ENCODE measurements around the gene DNAJC24. TPM values are rescaled to one million over a fixed set of nuclear protein-coding genes. Genes with fewer than 3 reads are reported as not detected.

DNAJC24 gene
- polyA plus RNA-seq, 3 donors: 17.7 to 26.6 (median 24.9) TPM

DNA sequence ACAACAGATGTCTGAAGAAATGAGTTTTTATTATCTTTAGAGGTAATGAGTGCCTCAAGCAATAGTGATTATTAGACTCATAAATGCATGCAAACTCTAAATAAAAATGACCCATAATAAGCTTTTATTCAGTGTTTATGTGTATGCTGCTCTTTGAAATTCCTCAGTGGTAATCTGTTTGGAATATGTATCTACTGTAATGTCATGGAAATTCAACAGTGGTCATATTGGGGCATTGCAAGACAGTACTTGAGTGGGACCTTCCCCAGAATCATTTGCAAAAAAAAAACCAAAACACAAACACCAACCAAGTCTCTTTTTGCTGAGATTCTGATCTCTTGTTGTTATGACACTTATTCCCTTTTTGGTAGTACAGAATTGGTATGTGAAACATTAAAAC, 35.0 kb downstream of the DNAJC24 start:
- DNase-seq: no peak

DNA sequence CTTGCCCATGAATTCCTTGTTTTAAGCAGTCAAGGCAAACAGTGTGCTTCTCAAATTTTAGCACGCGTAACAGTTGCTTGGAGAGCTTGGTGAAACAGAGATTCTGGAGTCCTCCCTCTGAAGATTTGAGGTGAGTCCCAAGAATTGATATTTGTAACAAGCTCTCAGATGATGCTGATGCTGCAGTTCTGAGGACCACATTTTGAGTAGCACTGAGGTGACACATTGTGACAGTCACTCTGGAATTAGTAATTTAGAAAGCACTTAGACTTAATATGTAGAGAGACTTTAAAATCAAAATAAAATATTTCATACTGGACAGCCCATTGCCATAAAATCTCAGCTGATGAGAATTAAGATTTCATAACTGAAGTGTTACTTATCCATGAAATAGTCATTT, 38.5 kb downstream of the DNAJC24 start:
- DNase-seq: no peak

DNA sequence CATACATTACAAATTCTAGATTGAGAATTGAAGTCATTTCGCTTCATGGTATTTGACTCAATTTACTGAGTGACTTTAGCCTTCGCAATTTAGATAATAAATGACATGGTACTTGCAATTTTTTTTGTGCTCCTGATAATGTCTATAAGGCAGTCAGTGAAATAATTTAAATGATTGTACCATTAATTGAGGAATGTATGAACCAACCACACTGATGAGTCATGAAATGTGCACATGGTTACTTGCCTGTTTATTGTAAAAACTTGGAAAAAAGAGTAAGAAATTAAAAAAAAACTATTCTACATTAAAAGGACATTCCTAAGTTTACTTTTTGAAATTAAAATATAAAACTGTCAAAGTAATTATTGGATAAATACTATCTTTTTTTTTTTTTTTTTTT, 43.3 kb downstream of the DNAJC24 start:
- no peak for DNase-seq

DNA sequence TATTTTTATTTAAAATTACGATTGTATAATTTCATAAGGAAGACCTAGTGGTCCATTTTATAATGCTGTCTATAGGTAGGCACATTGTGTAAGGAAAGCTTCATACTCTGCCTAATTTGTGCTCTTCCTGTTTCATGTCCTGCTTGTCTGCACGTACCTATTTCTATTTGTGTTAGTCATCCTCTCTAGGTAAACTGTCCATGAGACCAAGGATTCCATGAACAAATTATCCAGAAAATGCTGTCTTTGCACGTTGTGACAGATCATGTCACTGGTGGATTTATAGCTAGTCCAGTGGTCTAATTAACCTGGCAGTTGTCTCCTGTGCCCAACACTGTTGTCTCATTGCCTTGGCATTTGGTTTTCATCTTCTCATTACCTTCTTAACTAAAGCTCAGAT, 44.7 kb downstream of the DNAJC24 start:
- no peak for DNase-seq

DNA sequence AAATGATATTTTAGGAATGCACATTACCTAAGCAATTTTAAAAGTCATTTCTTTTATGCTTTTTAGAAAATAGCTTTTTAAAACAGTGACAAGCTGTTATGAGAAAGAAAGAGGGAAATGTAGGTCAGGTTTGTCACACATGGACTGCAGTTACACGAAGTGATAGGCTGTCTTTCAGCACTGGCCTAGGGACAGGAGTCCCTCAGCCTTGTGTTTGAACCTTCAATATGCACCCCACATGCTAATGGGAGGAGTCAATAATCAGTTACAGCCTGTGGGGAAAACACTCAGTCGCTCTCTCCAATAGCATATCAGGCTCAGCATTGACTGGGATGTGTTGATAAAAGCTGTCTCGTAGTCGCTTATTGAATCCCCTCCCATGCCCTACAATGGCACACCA, 45.8 kb downstream of the DNAJC24 start:
- no peak for DNase-seq

DNA sequence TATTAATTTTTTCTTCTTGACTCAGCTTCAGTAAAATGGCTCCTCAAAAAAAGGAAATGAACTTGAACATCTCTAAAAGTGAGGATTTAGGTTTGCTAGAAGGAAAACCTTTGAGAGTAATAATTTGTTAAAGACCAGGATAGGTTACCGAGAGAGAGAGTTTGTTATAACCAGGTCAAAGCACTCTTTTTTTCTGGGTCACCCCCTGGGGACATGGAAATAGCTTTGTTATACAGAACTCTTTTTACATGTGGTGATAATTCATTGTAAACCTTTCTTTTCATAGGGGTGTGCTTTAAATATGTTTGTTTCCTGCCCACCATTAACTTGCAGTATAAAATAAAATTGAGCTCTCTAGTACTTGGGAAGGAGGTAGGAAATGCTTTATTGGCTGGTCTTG, 47.7 kb downstream of the DNAJC24 start:
- no peak for DNase-seq

DNA sequence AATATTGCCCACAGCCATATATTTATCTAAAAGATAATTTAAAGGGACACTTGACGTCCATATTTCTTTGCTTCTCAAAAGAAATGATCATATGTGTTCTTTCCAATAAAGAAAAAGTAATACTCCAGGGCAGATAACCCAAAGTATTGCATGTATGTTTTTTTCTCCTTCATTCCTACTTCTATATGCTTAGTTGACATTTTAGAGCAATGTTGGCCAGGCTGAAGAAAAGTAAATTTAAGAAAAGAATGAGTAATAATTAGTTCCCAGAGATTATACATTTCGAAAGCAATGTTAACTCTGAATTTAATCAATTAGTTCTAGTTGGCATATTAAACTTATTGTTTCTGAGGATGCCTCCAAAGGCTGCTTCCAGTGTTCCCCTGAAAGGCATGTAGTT, 48.2 kb downstream of the DNAJC24 start:
- DNase-seq: no peak

DNA sequence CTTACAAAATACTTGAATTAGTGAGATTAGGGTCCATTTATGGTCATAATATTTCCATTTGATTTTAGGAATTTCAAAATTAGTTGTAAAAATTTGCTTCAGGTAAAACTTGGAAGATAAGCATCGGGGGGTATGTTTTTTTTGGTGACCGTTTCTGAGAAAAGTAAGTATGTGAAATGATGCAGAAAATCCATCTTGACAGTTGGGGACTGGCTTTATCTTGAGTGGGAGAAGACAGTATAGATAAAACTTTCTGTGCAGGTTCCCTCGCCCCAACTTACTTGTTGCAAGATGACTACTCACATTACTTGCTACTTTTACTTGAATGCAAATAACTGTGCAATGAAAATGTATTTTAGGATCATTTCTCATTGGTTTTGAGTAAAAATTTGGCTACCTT, 49.5 kb downstream of the DNAJC24 start:
- no peak for DNase-seq

DNA sequence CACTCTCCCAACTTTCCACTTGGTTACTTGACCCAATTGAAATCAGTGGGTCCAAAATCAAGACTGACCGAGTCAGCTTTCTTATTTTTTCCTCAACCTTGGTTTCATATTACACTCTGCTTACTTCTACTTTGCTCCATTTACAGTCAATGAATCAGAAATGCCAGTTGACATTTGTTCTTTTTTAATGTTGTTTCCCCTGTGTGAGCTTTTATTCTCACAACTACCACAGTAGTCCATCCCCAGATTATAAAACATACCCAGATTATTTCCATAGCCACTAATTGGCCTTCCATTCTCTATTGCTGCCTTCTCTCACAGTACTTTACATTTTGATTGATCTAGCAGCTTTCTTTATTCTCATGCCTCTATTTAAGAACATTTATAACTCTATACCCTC, 50.0 kb downstream of the DNAJC24 start:
- no peak for DNase-seq

DNA sequence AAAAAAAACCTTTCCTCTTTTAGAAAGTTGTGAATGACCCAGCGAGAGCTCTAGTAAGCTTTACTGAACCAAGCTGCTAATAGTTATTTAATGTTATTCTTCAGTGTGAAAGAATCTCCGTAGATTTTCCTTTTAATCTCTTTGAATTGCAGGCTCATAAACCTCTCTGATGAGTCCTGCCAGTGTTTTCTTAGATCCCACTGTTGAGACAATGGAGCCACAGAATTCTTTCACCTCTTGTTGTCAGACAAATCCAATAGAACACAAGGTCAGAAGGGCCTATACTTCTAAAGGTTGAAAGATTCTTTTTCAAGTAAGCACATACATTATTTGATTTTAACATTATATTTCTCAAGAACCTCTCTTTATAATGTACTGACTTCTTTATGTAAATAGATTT, 52.2 kb downstream of the DNAJC24 start:
- DNase-seq: no peak

DNA sequence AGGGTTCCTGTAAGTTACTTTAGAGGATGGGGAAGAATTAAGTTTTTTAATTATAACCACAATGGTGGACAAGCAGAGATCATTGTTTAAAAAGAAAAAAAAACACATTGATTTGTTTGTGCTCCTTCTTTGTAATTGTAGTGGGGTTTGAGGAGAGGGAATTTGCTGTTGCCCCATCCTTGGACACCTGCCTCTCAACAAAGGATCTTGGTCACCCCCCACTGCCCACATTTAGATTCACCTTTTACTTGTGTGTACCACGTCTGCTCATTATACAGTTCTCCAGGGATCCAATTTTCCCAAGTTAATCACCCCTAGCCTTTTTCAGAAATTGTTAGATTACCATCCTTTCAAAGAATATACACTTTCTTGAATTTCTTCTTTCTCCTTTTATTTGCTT, 53.0 kb downstream of the DNAJC24 start:
- DNase-seq: no peak

DNA sequence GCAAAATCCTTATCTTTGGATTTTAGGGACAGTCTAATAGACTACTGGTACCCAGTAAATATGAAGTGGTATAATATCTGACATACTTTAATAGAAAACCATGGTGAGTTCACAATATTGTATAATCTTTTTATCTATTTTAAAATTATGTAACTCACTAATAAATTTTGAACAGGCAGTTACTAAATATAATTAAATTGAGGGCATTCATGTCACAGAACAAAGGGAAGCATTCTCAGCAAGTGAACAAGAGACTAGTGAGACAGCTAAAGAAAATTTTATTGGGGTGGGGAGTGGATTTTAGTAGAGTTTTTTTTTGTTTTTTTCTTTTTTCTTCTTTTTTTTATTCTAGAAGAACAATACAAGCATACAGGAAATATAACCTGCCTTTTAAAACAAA, 55.0 kb downstream of the DNAJC24 start:
- DNase-seq: no peak

DNA sequence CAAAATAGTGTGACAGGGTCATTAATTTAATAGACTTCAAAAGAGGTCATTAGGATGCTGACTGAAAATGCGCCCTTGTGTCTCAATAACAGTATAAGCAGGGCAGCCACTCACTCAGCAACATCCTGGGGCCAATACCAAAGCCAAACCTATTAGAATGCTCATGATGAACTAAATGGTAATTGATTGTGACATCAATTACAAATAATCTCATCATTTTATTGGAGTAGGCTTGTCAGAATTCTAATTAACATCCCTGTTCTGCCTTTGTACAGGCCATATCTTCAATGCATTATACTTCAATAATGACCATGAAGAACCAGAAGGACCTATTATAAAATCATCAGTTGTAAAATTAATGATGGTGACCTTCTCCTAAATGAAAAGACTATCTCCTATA, 64.2 kb downstream of the DNAJC24 start:
- no peak for DNase-seq

DNA sequence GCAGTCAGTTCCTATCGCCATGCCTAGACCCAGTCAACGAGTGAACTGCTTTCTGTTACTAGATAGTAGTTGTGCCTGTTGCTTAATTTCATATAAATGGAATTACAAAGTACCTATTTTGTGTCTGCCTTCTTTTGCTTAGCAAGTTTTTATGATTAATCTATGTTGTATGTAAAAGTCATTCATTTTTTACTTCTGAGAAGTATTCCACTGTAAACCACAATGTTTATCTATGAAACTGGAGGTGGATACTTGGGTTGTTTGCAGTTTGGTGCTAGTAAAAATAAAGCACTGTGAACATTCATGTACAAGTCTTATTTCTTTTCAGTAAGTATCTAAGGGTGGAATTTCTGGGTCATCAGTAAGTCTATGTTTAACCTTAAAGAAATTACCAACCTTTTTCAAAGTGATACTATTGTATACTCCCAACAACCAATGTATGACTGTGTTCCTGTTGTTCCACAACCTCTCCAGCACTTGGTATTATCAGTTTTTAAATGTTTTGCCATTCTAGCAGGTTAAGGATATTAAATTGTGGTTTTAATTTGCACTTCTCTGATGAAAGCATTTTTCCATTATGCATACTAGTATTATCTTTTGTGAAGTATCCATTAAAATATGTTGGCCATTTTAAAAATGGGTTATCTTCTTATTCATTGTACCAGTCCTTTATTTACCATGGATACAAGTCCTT, 68.2 kb downstream of the DNAJC24 start:
- no peak for DNase-seq

DNA sequence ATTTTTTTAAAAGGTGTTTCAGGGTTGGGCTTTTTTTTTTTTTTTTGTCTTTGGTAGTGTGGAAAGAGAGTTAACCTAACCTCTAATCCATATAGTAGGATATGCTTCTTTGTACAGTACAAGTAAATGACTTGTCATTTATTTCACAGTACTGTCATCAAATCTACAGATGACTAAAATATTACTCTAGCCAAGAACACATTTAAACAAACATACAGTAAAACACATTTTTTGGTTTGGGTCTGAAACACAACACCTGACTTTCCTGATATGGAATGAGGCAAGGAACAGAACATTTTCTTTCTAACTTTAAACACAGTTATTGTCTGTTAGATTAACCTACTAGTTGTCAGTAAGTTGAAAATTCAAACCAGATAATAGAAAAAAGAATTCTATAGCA, 71.6 kb downstream of the DNAJC24 start:
- no peak for DNase-seq

DNA sequence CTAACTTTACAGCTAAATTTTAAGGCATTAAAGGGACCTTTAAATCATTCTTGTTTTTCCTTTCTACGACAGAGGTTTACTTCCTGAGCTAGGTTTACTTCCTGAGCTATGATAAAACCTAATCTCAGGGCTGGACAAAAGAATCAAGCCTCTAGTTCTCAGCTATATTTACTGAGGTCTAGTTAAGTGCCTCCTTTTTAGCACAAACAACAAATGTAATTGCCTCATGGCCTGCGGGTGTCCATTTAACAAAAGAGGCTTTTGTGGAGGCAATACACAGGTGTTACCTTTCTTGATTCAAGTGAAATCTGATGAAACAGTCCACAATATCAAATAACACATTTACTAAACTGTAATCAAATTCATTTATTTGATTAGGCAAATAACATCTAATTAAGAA, 72.4 kb downstream of the DNAJC24 start:
- no peak for DNase-seq

DNA sequence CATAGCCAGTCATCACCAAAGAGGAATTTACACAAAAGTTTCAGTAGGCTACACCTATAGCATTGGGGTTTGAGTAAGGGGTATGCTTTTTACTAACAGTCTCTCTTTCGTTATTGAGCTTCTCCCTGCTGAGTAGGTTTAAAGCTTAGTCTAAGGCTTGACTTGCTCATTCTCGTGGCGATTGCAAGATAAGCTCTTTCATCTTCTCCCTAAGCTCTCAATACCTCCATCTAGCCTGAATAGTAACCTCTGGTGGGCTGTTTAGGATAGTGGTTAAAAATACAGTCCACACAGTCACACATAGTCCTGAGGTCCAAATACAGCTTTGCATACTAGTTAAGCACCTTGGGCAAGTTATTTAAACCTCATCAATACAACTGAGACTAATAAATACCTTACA, 74.1 kb downstream of the DNAJC24 start:
- DNase-seq: no peak

DNA sequence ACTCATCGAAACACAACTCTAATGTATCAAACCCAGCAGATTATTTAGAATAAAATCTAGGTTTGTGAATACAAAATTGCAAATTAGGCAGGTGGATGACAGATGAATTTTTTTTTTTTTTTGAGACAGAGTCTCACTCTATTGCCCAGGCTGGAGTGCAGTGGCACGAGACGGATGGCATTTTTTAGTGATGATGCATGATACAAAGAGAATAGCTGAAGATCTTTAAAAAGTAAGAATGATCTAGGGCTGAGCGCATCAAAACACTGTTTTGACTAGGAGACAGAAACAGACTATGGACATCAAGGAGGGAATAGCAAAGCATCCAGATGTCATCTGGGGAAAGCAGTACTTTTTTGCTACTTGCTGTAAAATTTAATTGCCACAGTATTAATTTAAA, 76.0 kb downstream of the DNAJC24 start:
- DNase-seq: no peak

DNA sequence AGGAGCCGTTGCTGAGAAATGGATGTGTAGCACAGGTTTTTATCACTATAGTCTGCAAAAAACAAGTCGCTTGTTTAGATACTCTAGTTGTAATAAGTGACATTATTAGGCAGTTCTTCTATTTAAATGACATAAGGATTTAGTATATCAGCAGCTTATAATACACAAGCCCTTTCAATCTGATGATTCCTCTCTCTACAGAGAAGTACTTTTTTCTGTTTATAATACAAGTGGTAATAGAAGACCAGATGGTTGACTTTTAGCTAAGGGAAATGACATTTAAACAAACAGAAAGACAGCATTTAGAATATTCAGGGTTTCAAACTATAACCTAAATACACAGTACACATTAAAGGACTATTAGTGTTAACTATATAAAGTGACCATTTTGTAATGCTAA, 79.4 kb downstream of the DNAJC24 start:
- DNase-seq: no peak

DNA sequence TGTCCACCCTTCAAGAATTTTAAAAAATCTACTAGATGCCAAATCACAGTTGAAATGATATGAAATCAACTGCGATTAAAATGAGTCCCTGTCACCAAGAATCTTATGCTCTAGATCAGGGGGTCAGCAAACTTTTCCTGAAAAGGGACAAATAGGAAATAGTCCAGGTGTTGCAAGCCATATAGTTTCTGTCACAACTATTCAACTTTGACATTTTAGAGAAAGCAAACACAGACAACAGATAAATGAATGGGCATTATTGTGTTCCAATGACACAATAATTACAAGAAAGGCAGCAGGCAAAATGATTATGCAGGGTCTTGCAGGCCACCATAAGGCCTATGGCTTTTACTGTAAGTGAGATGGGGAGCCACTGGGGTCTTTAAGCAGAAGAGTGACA, 81.2 kb downstream of the DNAJC24 start:
- DNase-seq: no peak

DNA sequence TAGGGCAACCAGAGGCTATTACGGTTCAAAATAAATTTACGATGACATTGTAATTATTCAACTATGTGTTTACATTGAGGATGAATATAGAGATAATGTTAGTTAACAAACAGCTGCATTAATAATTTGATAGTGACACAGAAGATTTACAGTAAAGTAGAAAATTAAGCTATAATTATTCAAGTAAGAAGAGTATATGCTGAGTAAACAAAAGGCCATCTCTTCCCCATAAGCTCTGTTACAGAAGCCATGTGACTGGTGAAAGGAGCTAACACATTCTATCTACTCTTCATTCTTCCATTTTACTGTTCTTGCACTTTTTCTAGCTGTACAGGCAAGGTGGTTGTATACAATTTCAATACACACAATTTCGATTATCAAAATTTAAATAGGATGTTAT, 85.5 kb downstream of the DNAJC24 start:
- no peak for DNase-seq

DNA sequence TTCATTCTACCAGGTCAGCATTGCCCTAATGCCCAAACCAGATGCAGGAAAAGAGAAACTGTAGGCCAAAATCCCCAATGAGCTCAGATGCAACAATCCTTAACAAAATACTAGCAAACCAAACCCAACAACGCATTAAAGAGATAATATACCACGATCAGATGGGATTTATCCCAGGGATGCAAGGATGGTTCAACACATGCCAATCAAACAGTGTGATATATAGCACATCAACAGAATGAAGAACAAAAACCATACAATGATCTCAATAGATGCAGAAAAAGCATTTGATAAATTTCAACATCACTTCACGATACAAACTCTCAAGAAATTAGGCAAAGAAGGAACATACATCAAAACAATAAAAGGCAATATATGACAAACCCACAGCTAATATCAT, 94.8 kb downstream of the DNAJC24 start:
- no peak for DNase-seq

DNA sequence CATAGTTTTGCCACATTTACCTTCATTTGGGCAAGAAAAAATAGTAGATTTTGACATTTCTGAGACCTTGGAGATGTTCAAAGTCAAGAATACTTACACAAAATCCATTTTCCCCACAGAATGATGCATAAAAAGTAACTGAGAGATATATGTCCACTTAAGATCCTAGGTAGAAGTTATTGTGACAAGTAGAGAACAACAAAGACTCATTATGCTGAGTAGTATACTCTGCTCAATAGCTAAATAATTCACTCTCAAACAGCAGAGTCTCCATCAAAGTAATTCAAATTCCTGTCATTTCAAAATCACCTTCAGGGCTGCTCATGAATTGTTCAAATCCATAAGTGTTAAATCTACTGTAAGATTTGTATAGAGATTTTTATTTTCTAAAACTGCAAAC, 104.4 kb downstream of the DNAJC24 start:
- no peak for DNase-seq

DNA sequence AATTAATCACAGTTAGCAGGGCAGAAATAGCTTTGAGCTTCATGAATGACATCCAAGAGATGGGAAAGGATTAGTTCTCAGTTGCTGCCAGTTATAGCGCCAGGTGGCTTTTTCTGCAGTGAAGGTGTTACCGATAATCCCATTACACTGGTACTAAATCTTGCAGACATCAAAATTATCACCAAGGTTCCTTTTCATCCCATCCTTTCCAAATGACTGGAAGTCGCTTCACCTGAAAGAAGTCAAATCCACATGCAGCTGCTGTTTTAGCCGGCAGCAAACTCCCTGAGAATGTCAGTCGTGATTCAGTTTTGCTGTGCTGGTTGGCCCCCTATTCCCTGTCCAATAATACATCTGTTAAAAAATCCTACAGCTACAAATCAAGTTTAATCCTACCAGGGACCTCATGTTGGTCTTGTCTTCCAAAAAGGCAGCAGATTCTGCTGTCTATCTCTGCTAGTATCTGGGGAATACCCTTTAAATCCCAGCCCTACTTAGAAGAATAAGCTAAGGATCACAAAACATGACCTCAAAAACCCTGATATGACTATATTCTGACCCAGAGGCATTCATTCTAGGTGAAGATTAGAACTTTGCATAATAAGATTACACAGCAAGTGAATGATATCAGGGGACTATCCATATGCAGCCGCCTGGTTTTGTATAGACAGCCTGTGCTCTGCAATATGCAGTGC, 108.0 kb downstream of the DNAJC24 start:
- no peak for DNase-seq

Data from renal pelvis (tissue), 4 donors.